A549 (cell line): Measurements from ENCODE around the gene PCED1B. TPM values are rescaled to one million over a fixed set of nuclear protein-coding genes. Genes with fewer than 3 reads are reported as not detected.
"Not testable (repeated sequence)": the region's sequence is repeated elsewhere in the genome, so short reads cannot be mapped to it uniquely, and the experiment has no call there.

ENCODE experiments used
- ATAC-seq, 2 experiments: fragments of 200-7000 bp in 1 of 2; fragments of >200 bp in 1 of 2; cut with Nextera tagmentation in 1 of 2; cut with Tn5 transposase in 1 of 2; 3 replicates each; pipeline versions ENCODE4 v1.8.0 to v1.9.1; 2018 to 2020; ENCODE audit warnings: mild to moderate bottlenecking in 1 of 2, moderate library complexity in 1 of 2
- CTCF ChIA-PET: fragments of 300-600 bp; sonication (Branson Sonifier 250); formaldehyde crosslinking; extraction: SDS; loops from one replicate; lab custom pipeline; 2021; ENCODE audit warnings: antibody characterized with exemption, inconsistent platforms; lab: Yijun Ruan, JAX
- POLR2A ChIA-PET: fragments of 350-600 bp; formaldehyde crosslinking; extraction: SDS; loops from one replicate; lab custom pipeline; 2021; ENCODE audit warnings: antibody characterized with exemption, inconsistent platforms; lab: Yijun Ruan, JAX
- DNase-seq, 2 experiments: peaks; one replicate each; pipeline versions ENCODE4 v3.0.0 to v3.0.0-alpha.2; 2011 to 2016; ENCODE audit warnings: low read depth in 1 of 2, low spot score in 1 of 2
- FAIRE-seq: peaks from 2 replicates; lab custom pipeline; 2011; peaks lifted over from hg19 to GRCh38; lab: Jason Lieb, UNC
- H3K27ac ChIP-seq, 2 experiments: fragments of >200 bp; sonication (Bioruptor Twin); formaldehyde crosslinking; 3 replicates each; pipeline ENCODE4 v1.5.1; 2016 to 2017
- H3K4me1 ChIP-seq: fragments of >200 bp; sonication (Bioruptor Twin); formaldehyde crosslinking; 3 replicates; pipeline ENCODE4 v1.6.1; 2016
- H3K4me2 ChIP-seq: fragments of >200 bp; sonication (Bioruptor Twin); formaldehyde crosslinking; 3 replicates; pipeline ENCODE4 v1.6.1; 2016
- H3K4me3 ChIP-seq: fragments of >200 bp; sonication (Bioruptor Twin); formaldehyde crosslinking; 3 replicates; pipeline ENCODE4 v1.5.1; 2016
- H3K9me3 ChIP-seq: fragments of >200 bp; sonication (Bioruptor Twin); formaldehyde crosslinking; 3 replicates; pipeline ENCODE4 v1.6.1; 2016
- ATOH8 ChIP-seq: fragments of 250-450 bp; sonication (Bioruptor Pico); IDR thresholded peaks from 2 replicates; pipeline ENCODE4 v1.5.0; 2020; ENCODE audit warnings: low read depth, mild to moderate bottlenecking, moderate library complexity
- CBX8 ChIP-seq: fragments of 200-600 bp; sonication (generic); IDR thresholded peaks from 2 replicates; pipeline ENCODE4 v1.6.1; 2016
- CHD2 ChIP-seq: fragments of 150-350 bp; IDR thresholded peaks from 2 replicates; pipeline ENCODE4 v1.6.1; 2014; ENCODE audit warnings: low read length; ENCODE audit not compliant: partially characterized antibody
- CTCF ChIP-seq: fragments of >200 bp; sonication (Bioruptor Twin); formaldehyde crosslinking; IDR thresholded peaks from 3 replicates; pipeline ENCODE4 v1.5.1; 2016
- EHF ChIP-seq: fragments of 250-450 bp; sonication (Bioruptor Pico); IDR thresholded peaks from 2 replicates; pipeline ENCODE4 v1.5.0; 2020; ENCODE audit warnings: mild to moderate bottlenecking
- EHMT2 ChIP-seq: fragments of 200-600 bp; sonication (generic); IDR thresholded peaks from 2 replicates; pipeline ENCODE4 v1.6.1; 2016; ENCODE audit warnings: antibody characterized with exemption, low read depth, mild to moderate bottlenecking, moderate library complexity
- ESRRA ChIP-seq: fragments of 150-350 bp; IDR thresholded peaks from 2 replicates; pipeline ENCODE4 v1.6.1; 2014; ENCODE audit warnings: mild to moderate bottlenecking, low read length, borderline replicate concordance
- FOXS1 ChIP-seq: fragments of 250-450 bp; sonication (Bioruptor Pico); IDR thresholded peaks from 2 replicates; pipeline ENCODE4 v1.5.0; 2020; ENCODE audit warnings: mild to moderate bottlenecking, moderate library complexity
- HDAC2 ChIP-seq: fragments of 200-600 bp; sonication (generic); IDR thresholded peaks from 2 replicates; pipeline ENCODE4 v1.6.1; 2016
- HES2 ChIP-seq: fragments of >200 bp; sonication (Bioruptor Twin); formaldehyde crosslinking; IDR thresholded peaks from 2 replicates; pipeline ENCODE4 v1.6.1; 2016
- HEYL ChIP-seq: fragments of 250-450 bp; sonication (Bioruptor Pico); IDR thresholded peaks from 2 replicates; pipeline ENCODE4 v1.8.0; 2021; ENCODE audit warnings: mild to moderate bottlenecking, moderate library complexity
- HOXA7 ChIP-seq: fragments of 250-450 bp; sonication (Bioruptor Pico); IDR thresholded peaks from 2 replicates; pipeline ENCODE4 v1.5.0; 2020; ENCODE audit warnings: mild to moderate bottlenecking, moderate library complexity
- MAFK ChIP-seq: fragments of 450-650 bp; IDR thresholded peaks from 2 replicates; pipeline ENCODE4 v1.6.1; 2014; ENCODE audit not compliant: partially characterized antibody
- MAZ ChIP-seq: fragments of 150-350 bp; IDR thresholded peaks from 2 replicates; pipeline ENCODE4 v1.6.1; 2014; ENCODE audit warnings: antibody characterized with exemption, low read depth, low read length, borderline replicate concordance
- NPAS2 ChIP-seq: fragments of 250-450 bp; sonication (Bioruptor Pico); IDR thresholded peaks from 2 replicates; pipeline ENCODE4 v1.8.0; 2022; ENCODE audit warnings: mild to moderate bottlenecking, moderate library complexity, borderline replicate concordance
- PHF8 ChIP-seq: fragments of 200-600 bp; sonication (generic); IDR thresholded peaks from 2 replicates; pipeline ENCODE4 v1.6.1; 2016; ENCODE audit warnings: low read depth, mild to moderate bottlenecking, antibody characterized with exemption, moderate library complexity, borderline replicate concordance
- RAD21 ChIP-seq, 2 experiments: fragments of >200 bp in 1 of 2; sonication (Bioruptor Twin) in 1 of 2; formaldehyde crosslinking in 1 of 2; IDR thresholded peaks in 1 of 2; conservative IDR thresholded peaks in 1 of 2; 2 replicates in 1 of 2; 3 replicates in 1 of 2; pipeline ENCODE4 v1.6.1; 2012 to 2018; ENCODE audit warnings: inconsistent platforms in 1 of 2
- RCOR1 ChIP-seq: fragments of 150-350 bp; IDR thresholded peaks from 2 replicates; pipeline ENCODE4 v1.6.1; 2014; ENCODE audit warnings: antibody characterized with exemption, low read length, low read depth
- REST ChIP-seq: fragments of 200-600 bp; sonication (generic); IDR thresholded peaks from 2 replicates; pipeline ENCODE4 v1.6.1; 2016; ENCODE audit warnings: antibody characterized with exemption, mild to moderate bottlenecking, moderate library complexity
- RFX5 ChIP-seq: fragments of 450-650 bp; IDR thresholded peaks from 2 replicates; pipeline ENCODE4 v1.7.1; 2014; ENCODE audit warnings: antibody characterized with exemption, mild to moderate bottlenecking, moderate library complexity
- RNF2 ChIP-seq: fragments of 200-600 bp; sonication (generic); IDR thresholded peaks from 2 replicates; pipeline ENCODE4 v1.6.1; 2016; ENCODE audit warnings: low read depth, mild to moderate bottlenecking, antibody characterized with exemption, moderate library complexity, borderline replicate concordance
- TP53 ChIP-seq: fragments of 250-450 bp; sonication (Bioruptor Pico); IDR thresholded peaks from 2 replicates; pipeline ENCODE4 v1.5.0; 2021; ENCODE audit warnings: mild to moderate bottlenecking, moderate library complexity
- ZSCAN20 ChIP-seq: fragments of 250-450 bp; sonication (Bioruptor Pico); IDR thresholded peaks from 2 replicates; pipeline ENCODE4 v1.8.0; 2022; ENCODE audit warnings: mild to moderate bottlenecking, moderate library complexity
- WGBS: methylation state at CpG from one replicate; pipeline ENCODE4 v1.1.6; 2017; ENCODE audit errors: missing lambda C conversion rate; 5-methylcytosine and 5-hydroxymethylcytosine counted together
- polyA plus RNA-seq, 4 experiments: library from polyadenylated mRNA; depleted of rRNA in 3 of 4; stranded (reverse); fragments of >200 nt; fragmentation: RNase III in 1 of 4; extraction: RNeasy Plus Mini Kit Qiagen cat#74134 plus additional on column Dnase treatment in 1 of 4; gene quantifications; 2 replicates in 3 of 4; 3 replicates in 1 of 4; pipeline ENCODE4 v1.2.3, GENCODE V29; 2011 to 2017

PCED1B gene
- polyA plus RNA-seq, 2 of the 4 experiments (the other 2 are of a cell fraction), result 74.6 to 108 TPM

GRCh38 chr12:47165934-47166333 lies 86.5 kb downstream of the PCED1B start:
- CTCF ChIA-PET, result interaction anchor here (0.8 to 1.1 kb wide), 3 partner anchors 60 to 486 kb away, joined by 3 read pairs; partner anchors contain the start of gene AMIGO2
- 39% methylated on average over 5 of the region's 5 CpGs for WGBS
- peak in 1 of 2 experiments; percentile 63 for DNase-seq
- no peak overlapping the region for H3K4me3 ChIP-seq
- peak in 1 of 2 experiments; percentile 56; a peak in 3 of 6 replicates for ATAC-seq
- TF ChIP-seq MAZ (no peak), PHF8 (no peak), MAFK (no peak), RAD21 (conservative IDR thresholded peaks at IDR 0.05 in 1 of 2, IDR thresholded peaks at IDR 0.05 in 1 of 2) (no peak), TP53 (CRISPR knock-in tag) (no peak), ATOH8 (CRISPR knock-in tag) (no peak), ZSCAN20 (no peak), EHMT2 (no peak), RFX5 (no peak), EHF (CRISPR knock-in tag) (no peak), CHD2 (no peak), CTCF (no peak), HOXA7 (CRISPR knock-in tag) (no peak), REST (no peak), HDAC2 (no peak), FOXS1 (CRISPR knock-in tag) (no peak), NPAS2 (CRISPR knock-in tag) (no peak)
- no peak for FAIRE-seq
- H3K4me1 ChIP-seq, result peaks cover 30% of the 10 kb centered on the region
- H3K27ac ChIP-seq, result peak overlapping the region; percentile 59 to 62; a peak in 5 of 6 replicates
- peak overlapping the region; percentile 50; the same call in 1 of the 3 replicates for H3K4me2 ChIP-seq
- POLR2A ChIA-PET, result interaction anchor here (1.4 kb wide), 1 partner anchor 82 kb away, joined by 5 read pairs; no protein-coding TSS in a partner anchor
- peaks cover 23% of the 10 kb centered on the region for H3K9me3 ChIP-seq

GRCh38 chr12:47166365-47166764 lies 86.9 kb downstream of the PCED1B start:
- 0% methylated on average over 1 of the region's 1 CpG for WGBS
- no peak overlapping the region for H3K4me3 ChIP-seq
- TF ChIP-seq RCOR1, result no peak
- TF ChIP-seq PHF8, result no peak
- no peak for TF ChIP-seq NPAS2 (CRISPR knock-in tag)
- no peak for TF ChIP-seq CBX8
- TF ChIP-seq ESRRA, result no peak
- TF ChIP-seq MAFK, result no peak
- no peak for TF ChIP-seq RNF2
- TF ChIP-seq HEYL (CRISPR knock-in tag), result no peak
- no peak for TF ChIP-seq HES2
- no peak for TF ChIP-seq EHF (CRISPR knock-in tag)
- TF ChIP-seq, all 56 proteins: peak for 0
- ChIA-PET CTCF (interaction anchor here (1.0 to 1.1 kb wide), 2 partner anchors 60 to 486 kb away, joined by 3 read pairs; no protein-coding TSS in a partner anchor), POLR2A (no interaction called here)
- peaks cover 30% of the 10 kb centered on the region for H3K4me1 ChIP-seq
- DNase-seq (no peak), FAIRE-seq (no peak), ATAC-seq (no peak)
- H3K4me2 ChIP-seq, result peak overlapping the region; percentile 50; the same call in 1 of the 3 replicates
- peak overlapping the region; percentile 59 to 62; a peak in 5 of 6 replicates for H3K27ac ChIP-seq
- H3K9me3 ChIP-seq, result peaks cover 26% of the 10 kb centered on the region

GRCh38 chr12:47170281-47170680 lies 90.9 kb downstream of the PCED1B start:
- POLR2A ChIA-PET, H3K4me3 ChIP-seq, DNase-seq, CTCF ChIA-PET, H3K27ac ChIP-seq, ATAC-seq, FAIRE-seq, H3K4me2 ChIP-seq: not testable (repeated sequence)
- H3K9me3 ChIP-seq, result peaks cover 15% of the 10 kb centered on the region
- WGBS, result 90% methylated on average over 16 of the region's 16 CpGs
- peaks cover 15% of the 10 kb centered on the region for H3K4me1 ChIP-seq
